Measurements from ENCODE around the gene ACTG1. TPM values are rescaled to one million over a fixed set of nuclear protein-coding genes. Genes with fewer than 3 reads are reported as not detected.

The ACTG1 gene
- total and polyA plus RNA-seq, 2 of the 13 experiments (the other 11 are each of a cell fraction or from before 2014, with no cell fraction given): 973 to 1,138 TPM

- peak; percentile 51; the same call in 1 of the 2 replicates for TF ChIP-seq ZBTB39 (CRISPR knock-in tag; IDR thresholded peaks at IDR 0.05)
- no peak for TF ChIP-seq RFX1 (IDR thresholded peaks at IDR 0.05)
- no peak for TF ChIP-seq SMARCE1 (IDR thresholded peaks at IDR 0.05; ENCODE audit: borderline replicate concordance)
- TF ChIP-seq ZNF224 (CRISPR knock-in tag; IDR thresholded peaks at IDR 0.05): no peak
- TF ChIP-seq RBM22 (optimal IDR thresholded peaks at IDR 0.05; ENCODE audit: low read length): peak; percentile 69
- no peak for TF ChIP-seq ZNF615 (CRISPR knock-in tag; IDR thresholded peaks at IDR 0.05; ENCODE audit: borderline replicate concordance)
- 0 out of 2 replicates have a peak, but pooled peaks have one; percentile 35 for TF ChIP-seq CREB1 (IDR thresholded peaks at IDR 0.05)
- TF ChIP-seq CREB1 (CRISPR knock-in tag; IDR thresholded peaks at IDR 0.05): no peak
- 0 out of 2 replicates have a peak, but pooled peaks have one; percentile 11 for TF ChIP-seq MAF1 (CRISPR knock-in tag; IDR thresholded peaks at IDR 0.05; ENCODE audit: borderline replicate concordance)
- TF ChIP-seq NRL (CRISPR knock-in tag; IDR thresholded peaks at IDR 0.05; ENCODE audit: borderline replicate concordance): peak; percentile 36; the same call in 1 of the 2 replicates
- TF ChIP-seq ZBED4 (CRISPR knock-in tag; IDR thresholded peaks at IDR 0.05; ENCODE audit: borderline replicate concordance): no peak
- TF ChIP-seq ZBTB20 (CRISPR knock-in tag; IDR thresholded peaks at IDR 0.05; ENCODE audit: borderline replicate concordance, low read depth): no peak
- no peak for TF ChIP-seq CREM (IDR thresholded peaks at IDR 0.05)
- no peak for TF ChIP-seq CREM (CRISPR knock-in tag; IDR thresholded peaks at IDR 0.05)
- no peak for TF ChIP-seq NBN (conservative IDR thresholded peaks at IDR 0.05)
- TF ChIP-seq MTF2 (CRISPR knock-in tag; IDR thresholded peaks at IDR 0.05; ENCODE audit: borderline replicate concordance): no peak; the same call in 1 of the 2 replicates
- no peak for TF ChIP-seq SOX6 (IDR thresholded peaks at IDR 0.05)
- no peak for TF ChIP-seq SOX6 (CRISPR knock-in tag; IDR thresholded peaks at IDR 0.05)
- peak; percentile 62; the same call in 1 of the 2 replicates for TF ChIP-seq UBTF (CRISPR knock-in tag; IDR thresholded peaks at IDR 0.05)
- TF ChIP-seq ZNF616 (CRISPR knock-in tag; IDR thresholded peaks at IDR 0.05; ENCODE audit: low read depth): no peak
- TF ChIP-seq MED8 (CRISPR knock-in tag; IDR thresholded peaks at IDR 0.05; ENCODE audit: insufficient replicate concordance): no peak
- TF ChIP-seq TOPORS (CRISPR knock-in tag; IDR thresholded peaks at IDR 0.05): no peak
- TF ChIP-seq KLF12 (CRISPR knock-in tag; IDR thresholded peaks at IDR 0.05; ENCODE audit: borderline replicate concordance): 0 out of 2 replicates have a peak, but pooled peaks have one; percentile 51
Observed at GRCh38 chr17:81511804-81512561, 616 bp downstream of the ACTG1 start (continued).
